Astrocyte of the cerebellum (primary cell): ENCODE results near the gene KIAA1328.

ENCODE experiments used
- DNase-seq: peaks from one replicate; pipeline ENCODE4 v3.0.0-alpha.2; 2011; ENCODE audit warnings: low read depth
- H3K4me3 ChIP-seq: 2 replicates; pipeline ENCODE4 v1.5.1; 2011; ENCODE audit warnings: mild to moderate bottlenecking, low read depth, low read length, moderate library complexity
- CTCF ChIP-seq: IDR thresholded peaks from 2 replicates; pipeline ENCODE4 v1.5.1; 2012; ENCODE audit warnings: low read length, low read depth, moderate library complexity, mild to moderate bottlenecking; ENCODE audit errors: missing control alignments
- in situ Hi-C: cut with HindIII; loops from 2 replicates; pipeline ENCODE4 v1.10.0; 2017; ENCODE audit warnings: low sequenced_read_pairs

Gene KIAA1328

GRCh38 chr18:37258131-37258530 lies 429.2 kb downstream of the KIAA1328 start:
- in situ Hi-C loops = no loop called here
- no peak overlapping the region for H3K4me3 ChIP-seq
- DNase-seq = no peak
- TF ChIP-seq CTCF = no peak

DNA sequence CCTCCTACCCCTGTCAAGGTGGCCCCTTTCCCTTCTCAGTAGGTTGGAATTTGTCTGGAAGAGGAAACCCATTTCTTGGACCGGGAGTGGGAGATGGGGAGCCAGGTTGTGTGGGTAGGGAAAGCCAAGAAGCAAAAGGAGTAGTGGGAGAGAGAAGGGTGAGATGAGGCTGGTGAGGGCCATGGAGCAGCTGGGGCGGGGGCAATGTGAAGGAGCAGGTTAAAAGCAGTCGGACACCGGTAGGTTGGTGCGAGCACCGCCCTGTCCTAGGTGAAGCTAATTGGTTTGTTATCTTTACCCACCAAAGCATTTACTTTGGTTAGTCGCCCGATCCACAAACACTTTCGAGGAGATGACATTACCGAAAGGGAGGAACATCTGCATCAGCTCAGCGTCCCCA lies 429.9 kb downstream of the KIAA1328 start:
- no peak for DNase-seq
- TF ChIP-seq CTCF = no peak
- in situ Hi-C loops = no loop called here
- H3K4me3 ChIP-seq = no peak overlapping the region

DNA sequence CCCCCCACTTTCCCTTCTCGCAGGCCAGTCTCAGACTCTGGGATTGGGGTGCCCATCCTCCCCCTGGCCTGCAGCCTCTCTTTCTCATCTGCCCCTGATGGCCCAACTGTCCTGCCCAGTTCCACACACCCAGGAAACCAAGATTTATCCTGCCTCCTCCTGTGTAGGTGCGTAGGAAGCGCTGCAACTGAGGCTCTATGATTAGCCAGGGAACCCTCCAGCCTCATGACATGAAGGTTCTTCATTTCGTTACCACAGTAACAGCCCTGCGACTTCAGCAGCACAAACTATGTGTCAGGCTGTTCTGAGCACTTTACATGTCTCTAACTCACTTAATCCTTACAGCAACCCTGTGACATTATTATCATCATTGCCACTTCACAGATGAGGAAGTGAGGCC lies 430.8 kb downstream of the KIAA1328 start:
- no peak for TF ChIP-seq CTCF
- H3K4me3 ChIP-seq = no peak overlapping the region
- DNase-seq = no peak
- in situ Hi-C loops = no loop called here

GRCh38 chr18:37260367-37261093 lies 431.6 kb downstream of the KIAA1328 start:
- H3K4me3 ChIP-seq = no peak overlapping the region
- in situ Hi-C loops = no loop called here
- no peak for TF ChIP-seq CTCF

GRCh38 chr18:37261246-37261840 lies 432.4 kb downstream of the KIAA1328 start:
- DNase-seq = no peak
- H3K4me3 ChIP-seq = no peak overlapping the region
- in situ Hi-C loops = no loop called here
- TF ChIP-seq CTCF = no peak

More at GRCh38 chr18:37260367-37261093, 431.6 kb downstream of the KIAA1328 start:
- DNase-seq = no peak

DNA sequence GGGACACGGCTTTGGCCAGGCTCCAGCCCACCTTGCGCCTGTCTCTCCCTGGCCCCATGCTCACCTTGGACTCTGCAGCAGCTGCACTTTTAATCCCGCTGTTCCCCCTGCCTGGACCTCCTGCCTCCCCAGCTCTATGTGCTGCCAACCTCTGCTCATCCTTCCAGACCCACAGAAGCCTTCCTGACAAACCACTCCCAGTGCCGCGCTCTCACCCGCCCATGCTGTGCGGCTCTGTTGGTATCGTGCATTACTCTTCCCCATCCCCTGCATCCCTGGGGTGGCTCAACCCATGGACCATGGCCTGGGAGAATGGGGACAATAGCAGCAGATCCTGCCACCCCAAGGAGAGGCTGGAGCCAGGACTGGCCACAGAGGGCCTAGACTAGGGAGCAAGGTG lies 433.1 kb downstream of the KIAA1328 start:
- no peak overlapping the region for H3K4me3 ChIP-seq
- in situ Hi-C loops = no loop called here
- TF ChIP-seq CTCF = no peak
- no peak for DNase-seq
